ENCODE results near the gene TMC4. TPM values are rescaled to one million over a fixed set of nuclear protein-coding genes. Genes with fewer than 3 reads are reported as not detected.
A peak's percentile ranks its signal among the peaks of the same experiment; 100 is the strongest.

TMC4 gene
- total and polyA plus RNA-seq, 2 donors (not counting 1 experiment from before 2014, with no cell fraction given), result 0.25 to 0.33 TPM

DNA sequence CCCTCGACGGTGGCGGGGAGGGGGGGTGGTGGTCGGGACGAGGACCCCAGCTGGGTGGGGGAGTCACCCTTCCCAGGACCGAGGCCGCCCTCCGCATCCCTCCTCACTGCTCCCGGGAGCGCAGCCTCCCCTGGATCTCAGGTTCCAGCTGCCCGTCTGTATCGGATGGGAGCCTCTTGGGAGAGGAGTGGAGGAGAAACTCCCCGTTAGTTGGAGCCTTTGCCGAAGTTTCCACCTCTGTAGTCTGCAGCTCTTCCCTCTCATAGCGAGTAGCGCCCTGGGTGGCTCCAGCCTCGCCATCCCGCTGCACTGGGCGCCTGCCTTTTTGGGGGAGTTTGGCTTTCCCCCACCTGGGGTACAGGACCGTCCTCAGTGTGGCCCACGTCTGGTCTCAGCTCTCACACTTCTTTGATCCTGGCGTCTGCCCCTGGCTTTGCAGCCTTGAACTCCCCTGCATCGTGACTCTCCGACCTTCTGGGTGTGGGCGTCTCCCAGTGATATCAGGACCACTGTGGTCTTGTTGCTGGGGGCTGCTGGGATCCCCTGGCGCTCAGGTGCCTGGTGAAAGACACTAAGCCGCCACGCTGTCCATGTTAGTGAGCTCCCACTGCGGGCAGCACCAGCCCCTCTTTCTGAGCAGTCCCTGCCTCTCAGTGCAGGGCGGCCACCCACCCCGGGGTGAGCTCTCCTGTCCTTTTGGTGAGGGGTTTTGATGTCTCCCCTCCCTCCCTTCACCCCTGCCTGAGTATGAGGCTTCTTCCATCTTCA, 34.3 kb downstream of the TMC4 start:
- Histone ChIP-seq H3K79me2 (ENCODE audit: control insufficient read depth, insufficient read depth, low read length) (peaks cover 52% of the 10 kb centered on the region), H4K20me1 (ENCODE audit: control insufficient read depth, extremely low read depth, insufficient read depth, low read length) (no peaks in the 10 kb centered on the region), H3K27ac (ENCODE audit: insufficient read depth, low read length) (peak overlapping the region; percentile 90), H2AFZ (ENCODE audit: low read length) (no peak overlapping the region), H3K4me1 (ENCODE audit: control insufficient read depth, extremely low read depth, insufficient read depth, low read length) (peaks cover 17% of the 10 kb centered on the region), H3K27me3 (ENCODE audit: control insufficient read depth, insufficient read depth, low read length) (no peaks in the 10 kb centered on the region), H3K4me2 (ENCODE audit: extremely low read depth, insufficient read depth, low read length) (peak overlapping the region; percentile 86), H3K9me3 (ENCODE audit: control insufficient read depth, insufficient read depth, low read depth, low read length) (no peaks in the 10 kb centered on the region), H3K9ac (ENCODE audit: insufficient read depth, low read length) (peak overlapping the region; percentile 97), H3K36me3 (ENCODE audit: control insufficient read depth, insufficient read depth, low read length) (peaks cover 12% of the 10 kb centered on the region), H3K4me3 (replicated peaks in 1 of 4; ENCODE audit: control extremely low read depth in 1 of 4, insufficient read depth in 1 of 4, low read depth in 3 of 4, low read length in 4 of 4) (peak overlapping the region; percentile 51 to 82 (median 66))
- no peak for TF ChIP-seq EZH2 (IDR thresholded peaks at IDR 0.05; ENCODE audit: low read length, missing control alignments)
- DNase-seq (ENCODE audit: low read depth in 2 of 2), result no peak

DNA sequence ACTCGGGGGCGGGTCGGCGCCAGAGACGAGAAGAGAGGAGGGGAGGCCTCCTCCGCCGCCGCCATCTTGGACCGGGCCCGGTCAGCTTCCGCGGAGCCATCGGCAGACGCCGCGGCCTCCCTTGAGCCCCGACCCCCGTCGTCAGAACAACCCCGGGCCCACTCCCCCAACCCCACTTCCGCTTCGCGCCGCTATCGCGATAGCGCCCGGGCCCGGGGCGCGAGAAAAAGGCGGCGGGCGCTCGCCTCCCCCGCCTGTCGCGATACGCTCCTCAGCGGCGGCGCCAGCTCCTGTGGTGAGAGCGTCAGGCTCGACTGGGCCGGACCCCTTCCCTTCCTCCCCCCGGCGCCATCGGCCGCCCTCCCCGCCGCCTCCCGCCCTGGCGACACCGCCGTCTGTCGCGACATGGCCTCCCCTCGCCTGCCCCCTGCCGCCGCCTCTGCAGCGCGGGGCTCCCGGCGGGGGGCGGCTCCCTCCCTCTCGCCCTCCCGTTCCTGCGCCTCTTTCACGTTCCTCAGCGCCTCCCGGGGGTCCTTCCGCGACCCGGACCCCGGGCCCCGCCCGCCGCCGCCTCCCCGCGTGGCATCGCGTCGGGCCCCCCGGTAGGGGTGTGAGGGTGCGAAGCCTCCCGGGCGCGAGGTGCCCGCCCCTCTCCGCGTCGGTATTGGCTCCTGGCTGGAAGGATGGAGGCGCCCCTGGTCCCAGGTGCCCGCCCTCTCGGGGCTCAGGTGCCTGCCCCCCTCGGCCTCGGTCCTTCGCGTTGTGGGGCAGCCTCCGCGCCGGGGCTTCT, 35.1 kb downstream of the TMC4 start, which contains the start of gene CNOT3:
TSS of gene CNOT3 (plus strand) at position 64 of the 790 bp plus-strand sequence. CDS start 5,217 bp downstream, outside the sequence.
- Histone ChIP-seq H3K4me2 (ENCODE audit: extremely low read depth, insufficient read depth, low read length) (peak within 1 kb of the TSS; percentile 99), H3K27ac (ENCODE audit: insufficient read depth, low read length) (peak within 1 kb of the TSS; percentile 90), H3K79me2 (ENCODE audit: control insufficient read depth, insufficient read depth, low read length) (peaks cover 51% of the 10 kb centered on the region), H2AFZ (ENCODE audit: low read length) (peak within 1 kb of the TSS; percentile 95), H3K4me1 (ENCODE audit: control insufficient read depth, extremely low read depth, insufficient read depth, low read length) (peaks cover 17% of the 10 kb centered on the region), H3K27me3 (ENCODE audit: control insufficient read depth, insufficient read depth, low read length) (no peaks in the 10 kb centered on the region), H3K9ac (ENCODE audit: insufficient read depth, low read length) (peak within 1 kb of the TSS; percentile 97), H4K20me1 (ENCODE audit: control insufficient read depth, extremely low read depth, insufficient read depth, low read length) (no peaks in the 10 kb centered on the region), H3K9me3 (ENCODE audit: control insufficient read depth, insufficient read depth, low read depth, low read length) (no peaks in the 10 kb centered on the region), H3K4me3 (replicated peaks in 1 of 4; ENCODE audit: control extremely low read depth in 1 of 4, insufficient read depth in 1 of 4, low read depth in 3 of 4, low read length in 4 of 4) (peak within 1 kb of the TSS; percentile 70 to 84 (median 79)), H3K36me3 (ENCODE audit: control insufficient read depth, insufficient read depth, low read length) (peaks cover 6% of the 10 kb centered on the region)
- no peak for DNase-seq (ENCODE audit: low read depth in 2 of 2)
- no peak for TF ChIP-seq EZH2 (IDR thresholded peaks at IDR 0.05; ENCODE audit: low read length, missing control alignments)
- TF ChIP-seq, protein P1, sequence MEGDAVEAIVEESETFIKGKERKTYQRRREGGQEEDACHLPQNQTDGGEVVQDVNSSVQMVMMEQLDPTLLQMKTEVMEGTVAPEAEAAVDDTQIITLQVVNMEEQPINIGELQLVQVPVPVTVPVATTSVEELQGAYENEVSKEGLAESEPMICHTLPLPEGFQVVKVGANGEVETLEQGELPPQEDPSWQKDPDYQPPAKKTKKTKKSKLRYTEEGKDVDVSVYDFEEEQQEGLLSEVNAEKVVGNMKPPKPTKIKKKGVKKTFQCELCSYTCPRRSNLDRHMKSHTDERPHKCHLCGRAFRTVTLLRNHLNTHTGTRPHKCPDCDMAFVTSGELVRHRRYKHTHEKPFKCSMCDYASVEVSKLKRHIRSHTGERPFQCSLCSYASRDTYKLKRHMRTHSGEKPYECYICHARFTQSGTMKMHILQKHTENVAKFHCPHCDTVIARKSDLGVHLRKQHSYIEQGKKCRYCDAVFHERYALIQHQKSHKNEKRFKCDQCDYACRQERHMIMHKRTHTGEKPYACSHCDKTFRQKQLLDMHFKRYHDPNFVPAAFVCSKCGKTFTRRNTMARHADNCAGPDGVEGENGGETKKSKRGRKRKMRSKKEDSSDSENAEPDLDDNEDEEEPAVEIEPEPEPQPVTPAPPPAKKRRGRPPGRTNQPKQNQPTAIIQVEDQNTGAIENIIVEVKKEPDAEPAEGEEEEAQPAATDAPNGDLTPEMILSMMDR (conservative IDR thresholded peaks at IDR 0.05 in 1 of 2, IDR thresholded peaks at IDR 0.05 in 1 of 2; ENCODE audit: low read depth in 1 of 2, low read length in 2 of 2), result no peak

DNA sequence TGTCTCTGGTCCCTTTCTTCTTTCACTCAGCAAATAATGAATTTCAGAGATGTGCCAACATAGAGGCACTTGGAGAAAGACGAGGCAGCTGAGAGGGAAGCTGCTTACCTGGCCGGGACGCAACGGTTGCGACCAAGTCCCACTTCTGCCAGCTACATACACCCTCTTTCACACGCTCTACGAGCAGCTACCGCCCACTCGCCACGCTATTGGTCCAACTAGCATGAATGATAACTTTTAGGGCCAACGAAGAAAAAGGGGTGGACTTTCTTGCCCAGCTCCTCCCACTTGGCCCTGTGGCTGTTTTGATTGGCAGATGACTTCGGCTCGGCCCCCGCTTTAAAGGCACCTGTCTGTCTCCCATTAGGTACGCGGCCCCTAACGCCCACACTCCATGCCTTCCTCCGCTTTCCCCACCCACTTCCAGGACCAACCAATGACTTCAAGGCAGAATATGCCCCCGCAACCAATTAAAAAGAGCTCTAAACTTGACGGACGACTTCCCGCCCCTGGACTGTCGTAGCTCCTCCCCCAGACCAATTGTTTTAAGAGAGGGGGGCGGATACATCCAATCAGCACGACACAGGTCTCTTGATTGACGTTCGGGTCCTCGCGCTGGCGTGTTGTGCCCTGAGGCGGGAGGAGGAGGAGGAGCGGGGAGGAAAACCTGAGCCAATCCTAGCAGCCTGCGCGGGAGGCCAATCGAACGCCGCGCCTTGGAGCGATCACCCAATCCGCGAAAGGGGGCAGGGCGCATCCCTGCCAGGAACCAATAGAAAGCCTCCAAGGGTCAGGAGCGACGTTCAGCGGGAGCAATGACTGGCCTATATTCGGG, 35.9 kb downstream of the TMC4 start:
- H3K9me3 ChIP-seq (ENCODE audit: control insufficient read depth, insufficient read depth, low read depth, low read length), result no peaks in the 10 kb centered on the region
- peaks cover 5% of the 10 kb centered on the region for H3K36me3 ChIP-seq (ENCODE audit: control insufficient read depth, insufficient read depth, low read length)
- peaks cover 44% of the 10 kb centered on the region for H3K79me2 ChIP-seq (ENCODE audit: control insufficient read depth, insufficient read depth, low read length)
- no peaks in the 10 kb centered on the region for H3K27me3 ChIP-seq (ENCODE audit: control insufficient read depth, insufficient read depth, low read length)
- peak; percentile 100 for DNase-seq (ENCODE audit: low read depth in 2 of 2)
- peak overlapping the region; percentile 99 for H3K4me2 ChIP-seq (ENCODE audit: extremely low read depth, insufficient read depth, low read length)
- peak overlapping the region; percentile 70 to 84 (median 79) for H3K4me3 ChIP-seq (replicated peaks in 1 of 4; ENCODE audit: control extremely low read depth in 1 of 4, insufficient read depth in 1 of 4, low read depth in 3 of 4, low read length in 4 of 4)
- peak overlapping the region; percentile 95 for H2AFZ ChIP-seq (ENCODE audit: low read length)
- no peaks in the 10 kb centered on the region for H4K20me1 ChIP-seq (ENCODE audit: control insufficient read depth, extremely low read depth, insufficient read depth, low read length)
- peak overlapping the region; percentile 97 for H3K9ac ChIP-seq (ENCODE audit: insufficient read depth, low read length)
- peak overlapping the region; percentile 90 for H3K27ac ChIP-seq (ENCODE audit: insufficient read depth, low read length)
- peaks cover 15% of the 10 kb centered on the region for H3K4me1 ChIP-seq (ENCODE audit: control insufficient read depth, extremely low read depth, insufficient read depth, low read length)
- TF ChIP-seq, protein P1 (conservative IDR thresholded peaks at IDR 0.05 in 1 of 2, IDR thresholded peaks at IDR 0.05 in 1 of 2; ENCODE audit: low read depth in 1 of 2, low read length in 2 of 2), result no peak
- TF ChIP-seq EZH2 (IDR thresholded peaks at IDR 0.05; ENCODE audit: low read length, missing control alignments), result no peak
